Measurements from ENCODE around the gene NF2.
A peak's percentile ranks its signal among the peaks of the same experiment; 100 is the strongest.

Gene NF2

DNA sequence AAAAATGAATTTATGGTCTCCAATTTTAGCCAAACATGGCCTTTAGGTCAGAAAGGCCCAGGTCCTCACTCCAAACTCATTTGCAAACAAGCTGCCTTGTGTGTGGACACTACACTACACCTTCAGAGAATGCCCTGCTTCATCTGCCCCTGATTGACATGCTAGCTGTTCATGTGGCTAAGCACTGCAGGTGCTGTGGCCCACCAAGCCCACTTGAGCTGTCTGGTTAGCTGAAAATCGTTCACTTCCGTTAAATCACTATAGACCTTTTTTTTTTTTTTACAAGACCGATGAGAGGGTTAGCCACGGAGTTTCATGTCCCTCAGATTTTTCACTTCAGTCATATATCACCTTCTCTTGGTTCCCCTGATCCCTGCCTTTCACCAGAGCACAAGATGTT is 39.3 kb downstream of the NF2 start:
- no peak overlapping the region for H3K27ac ChIP-seq
- H3K9ac ChIP-seq = no peak overlapping the region
- no peaks in the 10 kb centered on the region for H3K79me2 ChIP-seq (ENCODE audit: insufficient read depth, low read depth)
- H3K27me3 ChIP-seq (ENCODE audit: insufficient read depth, low read depth) = no peaks in the 10 kb centered on the region
- peak overlapping the region; percentile 63; the same call in 1 of the 2 replicates for H3K4me2 ChIP-seq
- H3K4me3 ChIP-seq (IDR thresholded peaks at IDR 0.05; ENCODE audit: insufficient read depth, low read depth, low read length) = no peak overlapping the region
- H2AFZ ChIP-seq (ENCODE audit: low read depth) = no peak overlapping the region
- no peaks in the 10 kb centered on the region for H4K20me1 ChIP-seq (ENCODE audit: insufficient read depth)
- no peaks in the 10 kb centered on the region for H3K36me3 ChIP-seq (ENCODE audit: insufficient read depth)
- TF ChIP-seq, protein P1, sequence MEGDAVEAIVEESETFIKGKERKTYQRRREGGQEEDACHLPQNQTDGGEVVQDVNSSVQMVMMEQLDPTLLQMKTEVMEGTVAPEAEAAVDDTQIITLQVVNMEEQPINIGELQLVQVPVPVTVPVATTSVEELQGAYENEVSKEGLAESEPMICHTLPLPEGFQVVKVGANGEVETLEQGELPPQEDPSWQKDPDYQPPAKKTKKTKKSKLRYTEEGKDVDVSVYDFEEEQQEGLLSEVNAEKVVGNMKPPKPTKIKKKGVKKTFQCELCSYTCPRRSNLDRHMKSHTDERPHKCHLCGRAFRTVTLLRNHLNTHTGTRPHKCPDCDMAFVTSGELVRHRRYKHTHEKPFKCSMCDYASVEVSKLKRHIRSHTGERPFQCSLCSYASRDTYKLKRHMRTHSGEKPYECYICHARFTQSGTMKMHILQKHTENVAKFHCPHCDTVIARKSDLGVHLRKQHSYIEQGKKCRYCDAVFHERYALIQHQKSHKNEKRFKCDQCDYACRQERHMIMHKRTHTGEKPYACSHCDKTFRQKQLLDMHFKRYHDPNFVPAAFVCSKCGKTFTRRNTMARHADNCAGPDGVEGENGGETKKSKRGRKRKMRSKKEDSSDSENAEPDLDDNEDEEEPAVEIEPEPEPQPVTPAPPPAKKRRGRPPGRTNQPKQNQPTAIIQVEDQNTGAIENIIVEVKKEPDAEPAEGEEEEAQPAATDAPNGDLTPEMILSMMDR (conservative IDR thresholded peaks at IDR 0.05; ENCODE audit: low read depth, low read length) = no peak
- peaks cover 53% of the 10 kb centered on the region for H3K4me1 ChIP-seq (ENCODE audit: low read depth, poor library complexity, severe bottlenecking)

DNA sequence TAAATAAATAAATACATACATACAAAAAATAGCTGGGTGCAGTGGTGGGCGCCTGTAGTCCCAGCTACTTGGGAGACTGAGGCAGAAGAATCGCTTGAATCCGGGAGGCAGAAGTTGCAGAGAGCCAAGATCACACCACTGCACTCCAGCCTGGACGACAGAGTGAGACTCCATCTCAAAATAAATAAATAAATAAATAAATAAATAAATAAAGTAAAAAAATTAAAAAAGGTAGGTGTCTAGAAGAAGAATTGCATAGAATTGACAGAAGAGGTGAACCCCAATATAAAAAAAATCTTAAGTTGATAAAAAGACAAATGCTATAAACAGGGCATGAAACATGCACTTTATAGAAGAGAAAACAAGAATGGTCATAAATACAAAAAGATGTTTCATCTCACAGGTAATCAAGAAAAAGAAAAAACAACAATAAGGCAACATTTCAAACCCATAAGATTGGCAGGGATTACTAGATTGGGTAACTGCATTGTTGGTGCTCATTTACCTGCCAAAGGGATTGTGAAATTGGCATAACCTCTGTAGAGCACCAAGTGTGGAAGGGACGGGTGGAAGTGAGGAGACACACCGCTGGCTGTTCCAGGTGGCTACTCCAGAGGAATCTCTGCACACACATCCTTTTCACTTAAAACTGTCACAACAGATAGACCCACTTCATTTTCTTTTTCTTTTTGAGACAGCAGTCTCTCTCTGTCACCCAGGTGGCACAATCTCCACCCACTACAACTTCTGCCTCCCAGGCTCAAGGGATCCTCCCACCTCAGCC is 44.7 kb downstream of the NF2 start:
- Histone ChIP-seq H3K27ac (no peak overlapping the region), H4K20me1 (ENCODE audit: insufficient read depth) (no peaks in the 10 kb centered on the region), H3K4me2 (no peak overlapping the region), H3K27me3 (ENCODE audit: insufficient read depth, low read depth) (no peaks in the 10 kb centered on the region), H3K79me2 (ENCODE audit: insufficient read depth, low read depth) (no peaks in the 10 kb centered on the region), H3K36me3 (ENCODE audit: insufficient read depth) (no peaks in the 10 kb centered on the region), H3K4me3 (IDR thresholded peaks at IDR 0.05; ENCODE audit: insufficient read depth, low read depth, low read length) (no peak overlapping the region), H2AFZ (ENCODE audit: low read depth) (no peak overlapping the region), H3K4me1 (ENCODE audit: low read depth, poor library complexity, severe bottlenecking) (peaks cover 5% of the 10 kb centered on the region), H3K9ac (no peak overlapping the region)
- TF ChIP-seq, protein P1 (conservative IDR thresholded peaks at IDR 0.05; ENCODE audit: low read depth, low read length) = no peak

DNA sequence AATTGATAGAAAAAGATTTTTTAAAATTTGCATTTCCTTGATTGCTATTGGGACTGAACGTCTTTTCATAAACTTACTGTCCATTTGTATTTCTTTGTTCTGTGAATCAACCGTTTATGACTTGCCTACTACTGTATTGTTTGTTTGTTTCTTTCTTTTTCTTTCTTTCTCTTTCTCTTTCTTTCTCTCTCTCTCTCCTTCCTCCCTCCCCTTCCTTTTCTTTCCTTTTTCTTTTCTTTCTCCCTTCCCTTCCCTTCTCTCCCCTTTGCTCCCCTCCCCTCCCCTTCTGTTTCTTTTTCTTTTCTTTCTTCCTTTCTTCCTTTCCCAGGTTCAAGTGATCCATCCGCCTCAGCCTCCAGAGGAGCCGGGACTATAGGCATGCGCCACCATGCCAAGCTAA is 46.9 kb downstream of the NF2 start:
- Histone ChIP-seq H3K79me2 (ENCODE audit: insufficient read depth, low read depth) (no peaks in the 10 kb centered on the region), H3K9ac (no peak overlapping the region), H3K4me1 (ENCODE audit: low read depth, poor library complexity, severe bottlenecking) (peaks cover 5% of the 10 kb centered on the region), H4K20me1 (ENCODE audit: insufficient read depth) (no peaks in the 10 kb centered on the region), H3K27me3 (ENCODE audit: insufficient read depth, low read depth) (no peaks in the 10 kb centered on the region), H3K36me3 (ENCODE audit: insufficient read depth) (no peaks in the 10 kb centered on the region), H3K4me2 (no peak overlapping the region), H3K27ac (no peak overlapping the region), H2AFZ (ENCODE audit: low read depth) (no peak overlapping the region), H3K4me3 (IDR thresholded peaks at IDR 0.05; ENCODE audit: insufficient read depth, low read depth, low read length) (no peak overlapping the region)
- TF ChIP-seq, protein P1 (conservative IDR thresholded peaks at IDR 0.05; ENCODE audit: low read depth, low read length) = no peak

DNA sequence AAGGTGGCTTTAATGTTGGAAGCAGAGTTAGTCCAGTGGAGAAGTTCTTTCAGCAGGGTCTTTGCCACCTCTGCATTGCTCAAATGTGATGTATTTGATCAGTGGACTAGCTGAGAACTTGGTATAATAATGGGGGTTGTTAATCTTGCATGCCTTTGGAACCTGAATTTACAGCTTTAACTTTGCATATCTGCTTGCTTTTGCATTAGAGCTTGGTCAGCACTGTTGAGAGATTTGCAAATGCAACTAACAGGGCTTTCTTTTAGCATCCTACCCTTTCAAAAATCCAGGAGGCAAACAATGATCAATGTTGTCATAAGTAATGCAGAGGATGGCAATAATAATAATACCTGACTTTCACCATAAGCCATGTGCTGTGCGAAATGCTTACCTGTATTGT is 48.2 kb downstream of the NF2 start:
- Histone ChIP-seq H3K36me3 (ENCODE audit: insufficient read depth) (no peaks in the 10 kb centered on the region), H3K4me1 (ENCODE audit: low read depth, poor library complexity, severe bottlenecking) (peaks cover under 1% of the 10 kb centered on the region), H3K79me2 (ENCODE audit: insufficient read depth, low read depth) (no peaks in the 10 kb centered on the region), H3K4me2 (no peak overlapping the region), H3K9ac (no peak overlapping the region), H2AFZ (ENCODE audit: low read depth) (no peak overlapping the region), H4K20me1 (ENCODE audit: insufficient read depth) (no peaks in the 10 kb centered on the region), H3K27me3 (ENCODE audit: insufficient read depth, low read depth) (no peaks in the 10 kb centered on the region), H3K4me3 (IDR thresholded peaks at IDR 0.05; ENCODE audit: insufficient read depth, low read depth, low read length) (no peak overlapping the region), H3K27ac (no peak overlapping the region)
- TF ChIP-seq, protein P1 (conservative IDR thresholded peaks at IDR 0.05; ENCODE audit: low read depth, low read length) = no peak

Data from KMS-11 (cell line).